Measurements from ENCODE around the gene TBC1D21. TPM values are rescaled to one million over a fixed set of nuclear protein-coding genes. Genes with fewer than 3 reads are reported as not detected.

The TBC1D21 gene
- total RNA-seq, 4 donors from 2014 or later, result not detected

DNA sequence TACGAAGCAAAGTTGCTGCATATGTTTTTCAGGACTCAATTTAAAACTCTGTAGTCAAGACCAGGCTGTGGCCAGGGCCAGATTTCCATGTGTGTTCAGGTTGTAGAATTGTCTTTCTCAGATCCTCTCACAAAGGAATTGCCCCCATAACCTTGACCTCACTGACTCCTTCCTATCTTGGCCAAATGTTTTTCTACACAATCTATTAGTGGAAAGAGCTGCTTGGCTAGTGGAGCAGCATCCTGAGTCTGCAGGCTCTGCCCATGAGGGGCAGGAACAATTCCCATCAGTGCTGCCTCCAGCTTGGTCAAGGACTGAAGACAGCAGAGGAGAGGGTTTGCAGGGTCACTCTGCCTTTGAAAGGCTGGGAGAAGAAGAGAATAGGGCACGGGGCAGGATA, 6.9 kb upstream of the TBC1D21 start:
- Histone ChIP-seq H3K27me3 (no peaks in the 10 kb centered on the region), H3K36me3 (no peaks in the 10 kb centered on the region), H3K27ac (no peak overlapping the region), H3K4me1 (no peaks in the 10 kb centered on the region), H3K4me3 (replicated peaks in 1 of 3) (no peak overlapping the region), H3K9me3 (no peaks in the 10 kb centered on the region)
- no peak for DNase-seq
- 52 to 53% methylated on average over 2 of the region's 2 CpGs for WGBS, 2 donors
- intact Hi-C loops (cut with DNase I), result no loop called here
- TF ChIP-seq POLR2A (IDR thresholded peaks at IDR 0.05), result no peak
- TF ChIP-seq, protein P1, sequence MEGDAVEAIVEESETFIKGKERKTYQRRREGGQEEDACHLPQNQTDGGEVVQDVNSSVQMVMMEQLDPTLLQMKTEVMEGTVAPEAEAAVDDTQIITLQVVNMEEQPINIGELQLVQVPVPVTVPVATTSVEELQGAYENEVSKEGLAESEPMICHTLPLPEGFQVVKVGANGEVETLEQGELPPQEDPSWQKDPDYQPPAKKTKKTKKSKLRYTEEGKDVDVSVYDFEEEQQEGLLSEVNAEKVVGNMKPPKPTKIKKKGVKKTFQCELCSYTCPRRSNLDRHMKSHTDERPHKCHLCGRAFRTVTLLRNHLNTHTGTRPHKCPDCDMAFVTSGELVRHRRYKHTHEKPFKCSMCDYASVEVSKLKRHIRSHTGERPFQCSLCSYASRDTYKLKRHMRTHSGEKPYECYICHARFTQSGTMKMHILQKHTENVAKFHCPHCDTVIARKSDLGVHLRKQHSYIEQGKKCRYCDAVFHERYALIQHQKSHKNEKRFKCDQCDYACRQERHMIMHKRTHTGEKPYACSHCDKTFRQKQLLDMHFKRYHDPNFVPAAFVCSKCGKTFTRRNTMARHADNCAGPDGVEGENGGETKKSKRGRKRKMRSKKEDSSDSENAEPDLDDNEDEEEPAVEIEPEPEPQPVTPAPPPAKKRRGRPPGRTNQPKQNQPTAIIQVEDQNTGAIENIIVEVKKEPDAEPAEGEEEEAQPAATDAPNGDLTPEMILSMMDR (IDR thresholded peaks at IDR 0.05), result no peak

DNA sequence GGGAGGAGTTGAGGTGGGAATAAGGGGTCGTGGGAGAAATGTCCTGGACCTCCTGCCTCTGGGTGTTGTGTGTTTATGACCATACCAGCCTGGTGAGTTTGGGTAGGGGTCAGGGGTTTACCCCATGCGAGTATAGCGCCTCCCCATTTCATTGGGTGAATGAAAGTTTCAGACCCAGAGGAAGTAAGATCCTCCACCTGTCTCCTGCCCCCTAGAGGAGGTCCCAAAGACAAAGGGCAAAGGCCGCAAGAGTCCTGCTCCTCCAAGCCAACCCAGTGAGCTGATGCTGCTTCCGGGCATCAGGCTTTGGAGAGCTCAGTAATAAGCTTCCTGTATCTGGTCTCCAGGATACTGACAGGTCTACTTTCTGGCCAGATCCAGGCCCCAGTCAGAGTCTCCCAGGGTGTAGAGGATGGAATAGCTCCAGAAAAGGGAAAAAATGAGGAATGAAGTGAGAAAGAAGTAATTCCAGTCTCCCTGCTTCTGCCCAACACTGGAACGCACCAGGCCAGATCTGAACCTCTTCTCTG, 6.4 kb upstream of the TBC1D21 start:
- H3K27me3 ChIP-seq, result no peaks in the 10 kb centered on the region
- 39 to 43% methylated on average over 6 of the region's 6 CpGs for WGBS, 2 donors
- TF ChIP-seq, protein P1 (IDR thresholded peaks at IDR 0.05), result no peak
- TF ChIP-seq POLR2A (IDR thresholded peaks at IDR 0.05), result no peak
- no peaks in the 10 kb centered on the region for H3K36me3 ChIP-seq
- DNase-seq, result no peak
- H3K9me3 ChIP-seq, result no peaks in the 10 kb centered on the region
- intact Hi-C loops (cut with DNase I), result no loop called here
- no peak overlapping the region for H3K27ac ChIP-seq
- H3K4me3 ChIP-seq (replicated peaks in 1 of 3), result no peak overlapping the region
- no peaks in the 10 kb centered on the region for H3K4me1 ChIP-seq

DNA sequence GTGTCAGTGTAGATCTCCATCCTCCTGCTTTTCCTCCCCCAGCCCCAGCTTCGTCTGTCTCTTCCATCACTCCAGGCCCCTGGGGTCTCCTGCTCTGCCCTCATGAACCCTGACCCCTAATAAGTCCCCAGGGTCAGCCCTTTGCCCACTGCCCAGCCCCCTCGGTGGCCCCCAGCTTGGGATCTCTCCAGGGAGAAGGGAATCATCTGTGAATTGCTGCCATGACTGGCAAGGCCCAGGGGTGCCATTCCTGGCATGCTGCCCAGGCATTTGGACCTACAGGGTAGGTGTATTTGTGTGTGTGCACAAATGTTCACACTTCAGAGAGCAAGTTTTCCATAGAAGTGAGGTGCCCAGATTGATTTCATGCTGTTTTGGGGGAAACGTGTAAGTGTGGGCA, 5.9 kb upstream of the TBC1D21 start:
- Histone ChIP-seq H3K9me3 (no peaks in the 10 kb centered on the region), H3K27ac (no peak overlapping the region), H3K4me3 (replicated peaks in 1 of 3) (no peak overlapping the region), H3K4me1 (no peaks in the 10 kb centered on the region), H3K27me3 (no peaks in the 10 kb centered on the region), H3K36me3 (no peaks in the 10 kb centered on the region)
- no peak for DNase-seq
- 44 to 51% methylated on average over 3 of the region's 3 CpGs for WGBS, 2 donors
- TF ChIP-seq POLR2A (IDR thresholded peaks at IDR 0.05), result no peak
- TF ChIP-seq, protein P1 (IDR thresholded peaks at IDR 0.05), result no peak
- intact Hi-C loops (cut with DNase I), result no loop called here

DNA sequence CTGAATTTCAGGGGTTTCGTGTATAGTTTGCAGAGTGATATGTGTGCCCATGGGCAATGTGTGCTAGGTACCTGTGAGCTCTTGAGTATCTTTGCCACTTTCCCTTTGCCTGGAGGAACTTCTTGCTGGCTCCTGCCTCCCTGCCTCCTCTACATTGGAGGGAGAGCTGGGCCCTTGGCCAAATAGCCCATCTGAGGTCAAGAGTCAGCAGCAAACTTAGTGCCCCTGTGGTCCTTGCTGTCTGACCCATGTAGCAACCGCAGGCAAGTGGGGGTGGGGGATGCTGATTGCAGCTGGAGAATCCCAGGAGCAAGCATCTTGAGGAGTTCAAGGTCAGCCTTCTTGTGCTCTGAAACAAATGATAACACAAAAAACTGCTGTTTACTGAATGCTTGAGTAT, 5.4 kb upstream of the TBC1D21 start:
- intact Hi-C loops (cut with DNase I), result no loop called here
- Histone ChIP-seq H3K4me3 (replicated peaks in 1 of 3) (no peak overlapping the region), H3K9me3 (no peaks in the 10 kb centered on the region), H3K4me1 (no peaks in the 10 kb centered on the region), H3K27me3 (no peaks in the 10 kb centered on the region), H3K36me3 (no peaks in the 10 kb centered on the region), H3K27ac (no peak overlapping the region)
- TF ChIP-seq POLR2A (IDR thresholded peaks at IDR 0.05), result no peak
- TF ChIP-seq, protein P1 (IDR thresholded peaks at IDR 0.05), result no peak
- no peak for DNase-seq
- WGBS, 2 donors, result 69 to 73% methylated on average over 2 of the region's 2 CpGs

DNA sequence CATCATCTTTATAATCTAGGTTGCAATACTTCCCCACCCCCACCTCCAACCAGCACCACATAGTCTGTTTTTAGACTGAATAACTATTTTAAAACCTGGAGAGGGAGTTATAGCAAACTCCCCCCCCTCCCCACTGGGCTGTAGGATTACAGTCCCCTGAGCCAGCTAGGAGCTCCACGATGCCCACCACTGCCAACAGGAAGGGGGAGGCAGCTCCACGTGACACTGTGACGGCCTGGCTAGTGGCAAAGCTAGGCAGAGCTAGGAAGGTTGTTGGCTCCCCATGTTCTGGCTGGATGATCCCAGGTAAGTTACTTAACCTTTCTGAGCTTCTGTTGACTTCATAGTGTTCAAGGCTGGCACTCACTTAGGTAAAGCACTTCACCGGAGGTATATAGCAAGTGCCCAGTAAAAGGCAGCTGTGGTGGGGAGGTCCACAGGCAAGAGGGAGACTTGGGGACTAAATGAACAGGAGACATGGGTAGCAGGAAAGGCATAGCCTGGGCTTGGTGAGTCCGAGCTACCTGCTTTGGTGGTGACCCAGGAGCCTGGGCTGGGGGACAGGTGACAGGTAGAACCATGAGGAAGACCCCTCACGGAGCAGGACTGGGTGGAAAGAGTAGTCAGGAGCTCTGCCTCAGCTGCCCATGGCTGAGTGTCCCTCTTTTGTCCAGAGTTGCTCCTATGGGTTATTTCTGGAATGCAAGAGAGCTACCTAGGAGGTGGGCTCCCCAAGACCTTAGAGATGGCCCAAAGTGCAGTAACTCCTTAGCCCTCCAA, 4.0 kb upstream of the TBC1D21 start:
- Histone ChIP-seq H3K27ac (no peak overlapping the region), H3K9me3 (no peaks in the 10 kb centered on the region), H3K4me1 (no peaks in the 10 kb centered on the region), H3K36me3 (no peaks in the 10 kb centered on the region), H3K27me3 (no peaks in the 10 kb centered on the region), H3K4me3 (replicated peaks in 1 of 3) (no peak overlapping the region)
- intact Hi-C loops (cut with DNase I), result no loop called here
- TF ChIP-seq, protein P1 (IDR thresholded peaks at IDR 0.05), result no peak
- no peak for TF ChIP-seq POLR2A (IDR thresholded peaks at IDR 0.05)
- 76 to 81% methylated on average over 6 of the region's 6 CpGs for WGBS, 2 donors
- DNase-seq, result no peak
